Thyroid gland (tissue), 4 donors: ENCODE measurements around the gene MICU2. TPM values are rescaled to one million over a fixed set of nuclear protein-coding genes. Genes with fewer than 3 reads are reported as not detected.
"Not testable (repeated sequence)": the region's sequence is repeated elsewhere in the genome, so short reads cannot be mapped to it uniquely, and the experiment has no call there.

ENCODE experiments used
- DNase-seq, 2 donors: peaks; one replicate each; pipeline ENCODE4 v3.0.0-alpha.2; 2019
- H3K27ac ChIP-seq, 3 donors: fragments of 200-600 bp; sonication (generic); 1 replicate in 2 of 3; 2 replicates in 1 of 3; pipeline ENCODE4 v1.5.1; 2016 to 2019; ENCODE audit warnings: mild to moderate bottlenecking in 1 of 3, moderate library complexity in 1 of 3
- H3K27me3 ChIP-seq: fragments of 200-600 bp; sonication (generic); one replicate; pipeline ENCODE4 v1.5.1; 2019
- H3K36me3 ChIP-seq, 2 donors: fragments of 200-600 bp; sonication (generic); one replicate each; pipeline ENCODE4 v1.5.1; 2016 to 2019
- H3K4me1 ChIP-seq, 2 donors: fragments of 200-600 bp; sonication (generic); one replicate each; pipeline ENCODE4 v1.5.1; 2017 to 2019
- H3K4me3 ChIP-seq, 3 donors: fragments of 200-600 bp; sonication (generic); replicated peaks in 1 of 3; 1 replicate in 2 of 3; 2 replicates in 1 of 3; pipeline ENCODE4 v1.5.1; 2016; ENCODE audit warnings: mild to moderate bottlenecking in 1 of 3
- H3K9me3 ChIP-seq: fragments of 200-600 bp; sonication (generic); one replicate; pipeline ENCODE4 v1.5.1; 2017
- CTCF ChIP-seq, 6 experiments: fragments of 200-600 bp in 3 of 6; fragments of 450-650 bp in 3 of 6; sonication (generic) in 3 of 6; IDR thresholded peaks; one replicate each; pipeline ENCODE4 v1.5.1; 2016 to 2019; ENCODE audit warnings: antibody characterized with exemption in 6 of 6, mild to moderate bottlenecking in 2 of 6, inconsistent platforms in 1 of 6, moderate library complexity in 1 of 6
- POLR2A ChIP-seq, 2 donors: fragments of 450-650 bp; IDR thresholded peaks; one replicate each; pipeline ENCODE4 v1.6.1; 2017; ENCODE audit warnings: antibody characterized with exemption in 2 of 2, mild to moderate bottlenecking in 2 of 2, moderate library complexity in 1 of 2
- WGBS, 2 donors: methylation state at CpG; one replicate each; pipeline ENCODE4 v1.1.5; 2017; 5-methylcytosine and 5-hydroxymethylcytosine counted together
- intact Hi-C: fragments of 100-400 bp; cut with DNase I; formaldehyde crosslinking; loops from one replicate; pipeline ENCODE4 v1.15.1; 2023
- total RNA-seq, 4 donors: library from RNA; depleted of rRNA; stranded (reverse); fragments of >200 nt; gene quantifications; one replicate each; pipeline ENCODE4 v1.2.3, GENCODE V29; 2016

MICU2 gene
- total RNA-seq, 4 donors from 2014 or later = 55.3 to 127 (median 92.9) TPM

DNA sequence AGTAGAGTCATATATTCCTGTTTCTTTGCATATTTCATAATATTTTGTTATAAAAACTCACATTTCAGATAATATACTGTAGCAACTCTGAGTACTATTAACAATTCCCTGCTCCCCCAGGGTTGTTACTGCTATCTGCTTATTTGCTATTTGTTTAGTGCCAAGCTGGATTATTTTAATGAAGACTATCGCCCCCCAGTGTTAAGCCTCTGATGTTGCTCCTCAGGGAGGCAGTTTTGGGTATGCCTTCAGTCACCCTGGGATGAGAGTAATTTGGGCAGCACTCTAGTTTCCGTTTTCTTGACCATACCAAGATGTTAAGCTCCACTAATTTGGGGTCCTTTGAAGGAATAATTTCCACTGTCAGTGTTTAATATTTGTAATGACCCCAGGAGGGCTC is 46.0 kb downstream of the MICU2 start:
- H3K4me3 ChIP-seq = no peak overlapping the region
- DNase-seq = no peak
- no peaks in the 10 kb centered on the region for H3K9me3 ChIP-seq
- H3K27me3 ChIP-seq = no peaks in the 10 kb centered on the region
- H3K4me1 ChIP-seq = no peaks in the 10 kb centered on the region
- no peak overlapping the region for H3K27ac ChIP-seq
- peaks cover 0 to 3% of the 10 kb centered on the region in 2 donors for H3K36me3 ChIP-seq
- intact Hi-C loops = no loop called here
- WGBS, 2 donors = 77 to 79% methylated on average over 2 of the region's 2 CpGs
- no peak for TF ChIP-seq POLR2A (IDR thresholded peaks at IDR 0.05)
- peak in 2 of 6 experiments; percentile 9 to 39 for TF ChIP-seq CTCF (IDR thresholded peaks at IDR 0.05)

GRCh38 chr13:21556051-21556450 is 47.9 kb downstream of the MICU2 start:
- DNase-seq = no peak
- no peak overlapping the region for H3K27ac ChIP-seq
- H3K4me3 ChIP-seq = no peak overlapping the region
- no peaks in the 10 kb centered on the region for H3K36me3 ChIP-seq
- no peaks in the 10 kb centered on the region for H3K27me3 ChIP-seq
- H3K4me1 ChIP-seq = no peaks in the 10 kb centered on the region
- no peak for TF ChIP-seq POLR2A (IDR thresholded peaks at IDR 0.05)
- TF ChIP-seq CTCF (IDR thresholded peaks at IDR 0.05) = no peak
- no peaks in the 10 kb centered on the region for H3K9me3 ChIP-seq
- intact Hi-C loops = no loop called here

- H3K4me3 ChIP-seq, H3K4me1 ChIP-seq, DNase-seq, H3K27ac ChIP-seq, H3K27me3 ChIP-seq, H3K36me3 ChIP-seq, intact Hi-C loops, H3K9me3 ChIP-seq: not testable (repeated sequence)
- WGBS, 2 donors = 65 to 96% methylated on average over 2 of the region's 2 CpGs
These were observed 50.7 kb downstream of the MICU2 start for GRCh38 chr13:21553261-21553660.

DNA sequence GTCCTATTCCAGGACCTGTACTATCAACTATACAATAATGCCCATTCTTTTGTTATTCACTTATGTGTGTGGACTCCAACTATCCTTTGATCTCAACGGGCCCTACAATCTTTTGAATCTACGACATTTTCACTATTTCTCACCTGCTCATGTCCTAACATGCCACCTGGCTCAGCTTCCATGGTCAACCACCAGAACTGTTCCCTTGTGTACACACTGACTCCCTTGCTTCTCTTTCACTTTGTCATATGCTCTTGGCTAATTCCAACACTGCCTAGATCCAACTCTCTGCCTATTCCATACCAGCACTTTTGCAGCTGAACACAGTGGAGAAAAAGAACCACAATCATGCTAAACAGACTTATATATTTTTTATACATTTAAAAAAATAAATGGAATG is 53.1 kb downstream of the MICU2 start:
- TF ChIP-seq POLR2A (IDR thresholded peaks at IDR 0.05) (no peak), CTCF (IDR thresholded peaks at IDR 0.05) (no peak)
- WGBS, 2 donors = 92 to 94% methylated on average over 2 of the region's 2 CpGs

DNA sequence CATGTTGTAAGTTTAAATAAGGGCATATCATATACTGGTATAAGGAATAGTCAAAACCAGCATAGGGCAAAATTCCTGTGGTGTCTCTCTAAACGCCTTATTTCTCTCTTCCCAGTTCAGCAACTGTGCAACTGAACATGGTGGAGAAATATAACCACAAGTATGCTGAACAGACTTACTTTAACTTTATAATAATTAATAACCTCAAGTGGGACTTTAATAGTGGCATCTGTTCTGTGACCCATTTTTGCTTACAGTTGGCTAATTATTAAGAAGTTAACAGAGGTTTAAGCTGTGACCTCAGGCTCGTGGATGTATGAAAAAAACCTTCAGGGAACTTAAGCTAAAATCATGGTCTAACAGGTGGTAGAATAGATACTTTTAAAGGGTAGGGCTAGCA is 54.3 kb downstream of the MICU2 start:
- Histone ChIP-seq H3K36me3 (no peaks in the 10 kb centered on the region), H3K9me3 (no peaks in the 10 kb centered on the region), H3K27me3 (no peaks in the 10 kb centered on the region), H3K27ac (no peak overlapping the region), H3K4me3 (no peak overlapping the region), H3K4me1 (no peaks in the 10 kb centered on the region)
- intact Hi-C loops = no loop called here
- no peak for DNase-seq
- WGBS, 2 donors = 91 to 92% methylated on average over 2 of the region's 2 CpGs
- no peak for TF ChIP-seq CTCF (IDR thresholded peaks at IDR 0.05)
- no peak for TF ChIP-seq POLR2A (IDR thresholded peaks at IDR 0.05)

More for the DNA sequence above, 53.1 kb downstream of the MICU2 start:
- Histone ChIP-seq H3K4me3 (no peak overlapping the region), H3K27me3 (no peaks in the 10 kb centered on the region), H3K4me1 (no peaks in the 10 kb centered on the region), H3K36me3 (no peaks in the 10 kb centered on the region), H3K27ac (no peak overlapping the region), H3K9me3 (no peaks in the 10 kb centered on the region)
- no peak for DNase-seq
- intact Hi-C loops = no loop called here

DNA sequence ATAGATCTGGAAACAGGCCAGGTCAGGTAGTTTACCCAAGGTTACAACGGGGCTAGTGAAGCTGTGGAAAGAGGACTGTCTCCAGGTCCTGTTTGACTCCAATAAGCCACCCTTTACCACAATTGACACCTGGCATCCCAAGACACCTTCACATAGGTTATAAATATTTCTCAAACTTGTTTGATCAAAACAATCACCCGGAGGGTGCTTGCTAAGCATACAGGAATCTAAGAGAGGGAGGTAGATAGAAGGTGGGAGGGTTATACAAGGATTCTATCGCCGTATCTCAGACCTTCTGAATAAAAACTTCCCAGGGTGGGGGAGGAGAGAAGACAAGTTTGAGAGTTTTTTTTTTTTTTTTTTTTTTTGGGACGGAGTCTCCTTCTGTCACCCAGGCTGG is 55.4 kb downstream of the MICU2 start:
- no peaks in the 10 kb centered on the region for H3K4me1 ChIP-seq
- H3K9me3 ChIP-seq = no peaks in the 10 kb centered on the region
- H3K36me3 ChIP-seq = no peaks in the 10 kb centered on the region
- intact Hi-C loops = no loop called here
- H3K27ac ChIP-seq = no peak overlapping the region
- no peak for DNase-seq
- H3K27me3 ChIP-seq = no peaks in the 10 kb centered on the region
- no peak for TF ChIP-seq CTCF (IDR thresholded peaks at IDR 0.05)
- no peak overlapping the region for H3K4me3 ChIP-seq
- 93 to 95% methylated on average over 5 of the region's 5 CpGs for WGBS, 2 donors
